ENCODE results near the gene TMIE.
"Not testable (repeated sequence)": the region's sequence is repeated elsewhere in the genome, so short reads cannot be mapped to it uniquely, and the experiment has no call there.

TMIE gene

DNA sequence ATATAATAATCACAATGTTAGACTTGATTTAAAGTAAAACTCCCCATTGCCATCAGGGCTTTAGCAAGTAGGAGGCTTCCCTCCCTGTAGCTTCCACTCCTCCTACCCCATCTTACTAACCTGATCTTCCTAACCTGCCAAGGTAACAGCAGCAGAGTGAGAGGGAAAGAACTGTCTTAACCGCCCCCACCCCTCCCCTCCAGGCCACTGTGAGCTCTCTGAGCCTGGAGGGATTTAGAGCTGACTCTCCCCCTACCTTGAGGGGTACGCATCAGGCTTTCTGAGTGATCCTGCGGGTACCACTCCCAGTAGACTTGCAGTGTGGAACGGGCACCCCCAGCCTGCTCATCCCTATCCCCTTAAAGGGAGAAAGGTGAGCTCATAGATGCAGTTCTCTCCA is 27.8 kb downstream of the TMIE start:
- DNase-seq = no peak

GRCh38 chr3:46730819-46731218 is 29.6 kb downstream of the TMIE start:
- DNase-seq = no peak

DNA sequence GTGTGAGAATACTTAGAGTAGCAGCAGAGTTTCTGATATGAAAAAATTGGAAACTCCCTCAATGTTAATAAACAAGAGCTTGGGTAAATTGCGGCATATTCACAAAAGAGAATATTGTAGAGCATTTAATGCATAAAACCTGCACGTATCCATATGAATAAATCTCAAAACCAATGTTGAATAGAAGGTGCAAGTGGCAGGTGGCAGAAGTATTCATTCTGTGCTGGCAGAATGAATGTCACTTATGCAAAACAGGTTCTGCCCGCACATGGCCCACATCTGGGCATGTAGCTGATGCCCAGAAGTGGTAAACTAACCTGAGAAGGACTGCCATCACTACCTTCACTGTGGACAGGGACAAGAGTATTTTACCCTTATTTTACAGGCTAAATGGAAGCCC is 30.6 kb downstream of the TMIE start:
- no peak for DNase-seq

DNA sequence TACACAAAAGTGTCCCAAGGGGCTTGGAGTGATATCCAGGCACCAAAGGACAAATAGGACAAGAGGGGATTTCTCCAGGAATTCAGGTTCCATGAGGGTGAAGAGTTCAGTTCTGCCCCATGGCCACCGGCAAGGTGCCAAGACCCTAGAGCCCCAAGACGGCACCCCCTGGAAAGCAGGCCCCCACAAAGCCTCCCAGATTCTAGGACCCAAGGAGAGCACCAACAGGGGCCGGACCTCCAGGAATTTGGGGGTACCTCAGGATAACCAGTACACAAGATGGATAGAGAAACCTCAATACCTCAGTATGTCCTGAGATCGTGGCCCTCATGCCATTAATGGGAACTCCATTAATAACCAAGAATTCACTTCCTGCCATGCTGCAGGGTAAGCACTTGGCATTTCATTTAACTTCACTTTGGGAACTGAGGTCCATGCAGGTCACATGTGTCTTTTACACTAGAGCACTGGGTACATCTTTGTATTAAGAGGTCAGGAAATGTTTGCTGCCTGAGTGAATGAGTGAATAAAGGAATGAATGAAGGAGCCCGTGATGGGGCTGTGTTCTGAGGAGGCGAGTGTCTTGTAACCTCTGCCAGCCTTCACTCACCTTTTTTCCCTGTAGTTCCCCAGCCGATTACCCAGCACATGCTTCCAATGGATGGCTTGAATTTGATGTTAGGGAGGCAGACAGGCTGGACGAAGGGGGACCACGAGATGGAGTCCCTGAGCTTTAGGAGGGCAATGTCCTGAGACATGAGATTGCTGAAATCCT is 32.0 kb downstream of the TMIE start:
- no peak for DNase-seq

DNA sequence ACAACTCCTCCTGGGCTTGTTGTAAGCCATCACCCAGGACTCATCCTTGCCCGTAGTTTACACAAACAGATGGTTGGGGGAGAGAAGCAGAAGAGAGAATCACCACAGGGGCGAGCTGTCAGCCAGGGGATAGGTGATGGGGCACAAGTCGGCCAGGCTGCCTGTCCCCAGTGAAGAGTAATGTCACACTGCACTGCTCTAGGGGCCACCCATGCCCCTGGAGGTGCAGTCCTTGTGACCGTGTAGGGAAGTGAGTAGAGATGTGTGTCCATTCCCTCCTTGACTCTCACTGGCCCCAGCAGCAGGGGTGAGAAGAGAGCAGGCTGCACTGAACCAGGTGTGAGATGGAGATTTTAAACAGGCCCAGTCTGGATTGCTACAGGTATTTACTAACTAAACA is 33.6 kb downstream of the TMIE start:
- no peak for DNase-seq

- no peak for DNase-seq
Observed at GRCh38 chr3:46736006-46736872, 35.0 kb downstream of the TMIE start.

DNA sequence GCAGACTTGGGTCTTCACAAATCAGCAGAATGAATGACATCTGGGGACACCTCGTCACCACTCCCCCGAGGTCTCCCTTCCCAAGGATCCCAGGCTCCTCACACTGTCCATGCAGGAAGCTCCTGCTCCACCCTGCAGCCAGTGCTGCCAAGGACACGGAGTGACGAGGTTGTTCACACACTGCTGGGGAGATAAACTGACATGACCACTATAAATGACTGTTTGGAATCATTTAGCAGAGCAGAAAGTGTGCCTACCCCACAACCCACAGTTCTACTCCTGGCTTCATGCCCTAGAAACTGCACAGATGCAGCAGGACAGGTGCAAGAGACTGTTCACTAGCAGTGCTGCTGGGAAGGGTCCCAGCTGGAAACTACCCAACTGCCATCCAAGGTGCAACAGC is 36.1 kb downstream of the TMIE start:
- DNase-seq = no peak

GRCh38 chr3:46739565-46739964 is 38.4 kb downstream of the TMIE start:
- DNase-seq = not testable (repeated sequence)

- no peak for DNase-seq
Observed at GRCh38 chr3:46742992-46743585, 41.9 kb downstream of the TMIE start.

DNA sequence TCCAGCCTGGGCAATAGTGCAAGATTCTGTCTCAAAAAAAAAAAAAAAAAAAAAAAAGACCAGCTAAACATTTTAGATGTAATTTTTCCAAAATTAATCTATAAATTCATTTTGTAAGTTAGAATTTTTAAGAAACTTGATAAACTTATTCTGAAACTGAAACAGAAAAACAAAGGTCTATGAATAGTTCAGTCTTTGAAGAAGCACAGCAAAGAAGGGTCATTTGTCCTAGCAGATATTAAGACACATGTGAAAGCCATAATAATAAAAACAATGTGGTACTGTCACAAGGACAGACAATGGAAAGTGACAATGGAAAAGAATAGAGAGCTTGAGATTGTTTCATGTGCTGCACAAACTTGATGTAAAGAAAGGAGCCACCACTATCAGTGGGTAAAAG is 45.5 kb downstream of the TMIE start:
- no peak for DNase-seq

- DNase-seq = no peak
Observed at GRCh38 chr3:46748170-46748569, 47.0 kb downstream of the TMIE start.

DNA sequence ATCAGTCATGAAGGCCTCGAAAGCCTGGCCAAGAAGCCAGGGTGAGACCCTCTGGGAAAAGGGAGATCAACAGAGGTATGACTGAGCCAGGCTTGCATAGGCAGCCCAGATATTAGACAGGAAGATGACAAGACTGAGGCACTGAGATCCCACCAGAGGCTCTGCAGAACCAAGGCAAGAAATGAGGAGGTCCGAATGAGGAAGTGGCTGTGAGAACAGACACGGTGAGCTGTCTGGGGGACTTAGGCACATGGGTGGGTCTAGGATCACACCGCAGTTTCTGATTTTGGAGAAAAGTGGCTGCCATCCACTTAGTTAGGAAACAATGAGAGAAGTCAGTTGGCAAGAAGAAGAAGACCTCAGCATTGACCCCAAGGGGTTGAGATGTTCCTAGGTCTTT is 47.9 kb downstream of the TMIE start:
- DNase-seq = no peak

DNA sequence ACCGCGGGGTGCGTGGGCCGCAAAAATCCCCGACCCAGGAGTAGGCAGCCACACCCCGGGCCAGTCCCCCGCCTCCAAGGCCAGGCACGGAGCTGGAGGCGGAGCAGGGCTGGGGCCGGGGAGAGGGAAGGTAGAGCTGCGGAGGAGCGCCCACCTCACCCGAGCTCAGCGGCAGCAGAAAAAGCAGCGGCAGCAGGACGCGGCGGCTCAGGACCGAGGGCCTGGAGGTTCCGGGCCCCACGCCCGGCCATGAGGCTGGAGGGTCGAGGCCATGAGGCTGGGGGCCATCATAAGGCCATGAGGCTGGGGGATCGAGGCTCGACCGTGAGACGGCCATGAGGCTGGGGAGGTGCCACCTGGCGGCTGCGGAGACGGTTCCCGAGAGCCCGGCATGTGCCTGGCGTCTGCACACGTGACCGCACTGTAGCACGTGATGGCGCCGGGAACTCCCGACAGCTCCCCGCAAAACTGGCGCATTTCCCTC is 49.4 kb downstream of the TMIE start:
- no peak for DNase-seq

DNA sequence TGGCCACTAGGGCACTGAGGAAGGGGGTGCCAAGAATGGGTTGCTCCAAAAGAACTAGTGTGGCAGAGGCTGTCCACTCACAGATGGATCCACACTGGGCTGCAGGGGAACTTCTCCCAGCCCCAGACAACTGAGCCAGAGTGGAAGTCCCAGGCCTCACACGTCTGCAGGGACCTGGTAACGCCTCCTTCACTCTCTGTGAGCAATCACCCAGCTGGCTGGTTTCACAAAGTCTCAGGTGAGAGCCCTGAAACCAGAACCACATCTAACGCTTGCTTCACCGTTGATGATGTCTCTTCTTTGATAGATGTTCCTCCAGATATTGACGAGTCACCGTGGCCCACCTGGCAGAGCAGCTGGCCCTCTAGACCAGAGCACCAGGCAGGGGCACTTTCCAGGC is 51.9 kb downstream of the TMIE start:
- DNase-seq = not testable (repeated sequence)

GRCh38 chr3:46755646-46756045 is 54.5 kb downstream of the TMIE start:
- no peak for DNase-seq

DNA sequence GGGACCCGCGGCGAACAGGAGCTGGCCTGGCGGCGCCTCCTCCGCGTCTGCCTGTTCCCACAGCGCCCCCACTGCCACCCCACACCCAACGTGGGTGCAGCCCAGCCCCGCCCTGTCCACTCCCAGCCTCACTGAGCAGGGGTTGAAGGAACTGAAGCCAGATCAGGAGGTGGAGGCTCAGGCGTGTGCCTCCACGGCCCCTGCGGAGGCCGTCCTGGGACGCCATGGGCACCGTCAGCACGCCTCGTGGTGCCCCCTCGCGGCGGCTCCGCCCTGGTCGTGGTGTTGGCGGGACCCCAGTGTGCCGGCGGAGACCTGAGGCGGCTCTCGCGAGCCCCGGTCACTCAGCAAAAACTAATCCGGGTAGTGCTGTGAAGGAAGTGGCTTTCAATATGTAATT is 55.5 kb downstream of the TMIE start:
- no peak for DNase-seq

GRCh38 chr3:46759239-46760167 is 58.3 kb downstream of the TMIE start:
- DNase-seq = no peak

Measured in stimulated activated CD4-positive, alpha-beta T cell treated with anti-CD3 and anti-CD28 coated beads, Interleukin-12 subunit alpha, Interleukin-12 subunit beta, amount 100 ng/mL, for 4 hours (primary cell).